SU-DHL-6 (cell line): ENCODE results near the gene ATP2B2.

ENCODE experiments used
- H2AFZ ChIP-seq: fragments of 200-600 bp; sonication (generic); 2 replicates; pipeline ENCODE4 v1.6.1; 2014; ENCODE audit warnings: low read depth, mild to moderate bottlenecking, moderate library complexity, mixed read lengths, antibody characterized with exemption, low read length; ENCODE audit not compliant: severe bottlenecking
- H3F3A ChIP-seq: fragments of 200-600 bp; shearing (Covaris generic); 2 replicates; pipeline ENCODE4 v1.6.0; 2016; ENCODE audit warnings: antibody characterized with exemption, mild to moderate bottlenecking; ENCODE audit not compliant: insufficient read depth
- H3K27ac ChIP-seq: fragments of 200-600 bp; sonication (generic); 2 replicates; pipeline ENCODE4 v1.5.1; 2016; ENCODE audit warnings: low read depth, mild to moderate bottlenecking, low read length, moderate library complexity, mixed read lengths
- H3K27me3 ChIP-seq: fragments of 200-600 bp; sonication (generic), shearing (Covaris generic); 2 replicates; pipeline ENCODE4 v1.6.0; 2014; ENCODE audit warnings: mild to moderate bottlenecking, low read length
- H3K36me3 ChIP-seq: fragments of 200-600 bp; sonication (generic); 2 replicates; pipeline ENCODE4 v1.6.1; 2014; ENCODE audit warnings: mild to moderate bottlenecking, low read length, mixed read lengths
- H3K4me2 ChIP-seq: fragments of 300-600, 200-600 bp; shearing (Covaris generic), sonication (generic); 2 replicates; pipeline ENCODE4 v1.6.0; 2014; ENCODE audit warnings: low read length, low read depth, mild to moderate bottlenecking; ENCODE audit not compliant: poor library complexity, severe bottlenecking
- H3K4me3 ChIP-seq: fragments of 200-600 bp; sonication (generic); 2 replicates; pipeline ENCODE4 v1.5.1; 2014; ENCODE audit warnings: antibody characterized with exemption, low read length, mild to moderate bottlenecking, mixed read lengths; ENCODE audit not compliant: insufficient read depth, poor library complexity, severe bottlenecking
- H3K79me2 ChIP-seq: fragments of 200-600 bp; sonication (generic); 2 replicates; pipeline ENCODE4 v1.6.1; 2014; ENCODE audit warnings: mild to moderate bottlenecking, low read length, moderate library complexity; ENCODE audit not compliant: insufficient read depth
- H3K9ac ChIP-seq: fragments of 200-600 bp; sonication (generic); 2 replicates; pipeline ENCODE4 v1.7.0; 2014; ENCODE audit warnings: mild to moderate bottlenecking, low read length
- H3K9me2 ChIP-seq: fragments of 200-600 bp; sonication (generic); replicated peaks from 2 replicates; pipeline ENCODE4 v1.6.1; 2014; ENCODE audit warnings: low read length; ENCODE audit not compliant: insufficient read depth
- H3K9me3 ChIP-seq: fragments of 200-600 bp; sonication (generic); 2 replicates; pipeline ENCODE4 v1.6.1; 2014; ENCODE audit warnings: low read length, mixed read lengths; ENCODE audit not compliant: insufficient read depth
- H4K20me1 ChIP-seq: fragments of 200-600 bp; sonication (generic); 2 replicates; pipeline ENCODE4 v1.6.1; 2014; ENCODE audit warnings: low read depth, mild to moderate bottlenecking, antibody characterized with exemption, low read length, moderate library complexity, mixed read lengths
- CTCF ChIP-seq: fragments of 200-600 bp; sonication (generic); IDR thresholded peaks from one replicate; pipeline ENCODE4 v1.5.1; 2017; ENCODE audit warnings: antibody characterized with exemption, mild to moderate bottlenecking, low read length, moderate library complexity; ENCODE audit not compliant: insufficient read depth, poor library complexity, severe bottlenecking
- EZH2phosphoT487 ChIP-seq: fragments of 200-600 bp; sonication (generic), shearing (Covaris generic); conservative IDR thresholded peaks from 2 replicates; pipeline ENCODE4 v1.6.1; 2018; ENCODE audit warnings: mild to moderate bottlenecking, antibody characterized with exemption, low read length, moderate library complexity, mixed read lengths

The ATP2B2 gene

GRCh38 chr3:10510086-10510742 lies 4.8 kb upstream of the ATP2B2 start:
- no peaks in the 10 kb centered on the region for H3K36me3 ChIP-seq
- H4K20me1 ChIP-seq: no peaks in the 10 kb centered on the region
- no peak overlapping the region for H3K4me2 ChIP-seq
- H3K4me3 ChIP-seq: no peak overlapping the region
- no peaks in the 10 kb centered on the region for H3K9me3 ChIP-seq
- no peaks in the 10 kb centered on the region for H3K27me3 ChIP-seq
- H2AFZ ChIP-seq: no peak overlapping the region
- TF ChIP-seq EZH2phosphoT487 (no peak), CTCF (no peak)
- no peaks in the 10 kb centered on the region for H3F3A ChIP-seq
- no peaks in the 10 kb centered on the region for H3K79me2 ChIP-seq
- no peak overlapping the region for H3K9ac ChIP-seq
- H3K27ac ChIP-seq: no peak overlapping the region
- no peaks in the 10 kb centered on the region for H3K9me2 ChIP-seq

- no peak overlapping the region for H3K27ac ChIP-seq
- no peak overlapping the region for H3K4me2 ChIP-seq
- no peaks in the 10 kb centered on the region for H3F3A ChIP-seq
- H3K9me2 ChIP-seq: no peaks in the 10 kb centered on the region
- no peaks in the 10 kb centered on the region for H3K36me3 ChIP-seq
- H3K9ac ChIP-seq: no peak overlapping the region
- TF ChIP-seq EZH2phosphoT487 (no peak), CTCF (no peak)
- no peaks in the 10 kb centered on the region for H3K79me2 ChIP-seq
- no peak overlapping the region for H2AFZ ChIP-seq
- H3K27me3 ChIP-seq: no peaks in the 10 kb centered on the region
- H3K9me3 ChIP-seq: no peaks in the 10 kb centered on the region
- no peaks in the 10 kb centered on the region for H4K20me1 ChIP-seq
- no peak overlapping the region for H3K4me3 ChIP-seq
These were observed 3.9 kb upstream of the ATP2B2 start for GRCh38 chr3:10509325-10509724.

GRCh38 chr3:10508619-10509260 lies 3.4 kb upstream of the ATP2B2 start:
- H4K20me1 ChIP-seq: no peaks in the 10 kb centered on the region
- no peak for TF ChIP-seq EZH2phosphoT487
- TF ChIP-seq CTCF: no peak
- H3K4me2 ChIP-seq: no peak overlapping the region
- H3K36me3 ChIP-seq: no peaks in the 10 kb centered on the region
- H3K27ac ChIP-seq: no peak overlapping the region
- no peaks in the 10 kb centered on the region for H3K27me3 ChIP-seq
- H3K9me3 ChIP-seq: no peaks in the 10 kb centered on the region
- no peak overlapping the region for H3K4me3 ChIP-seq
- no peak overlapping the region for H2AFZ ChIP-seq
- no peaks in the 10 kb centered on the region for H3K79me2 ChIP-seq
- H3K9me2 ChIP-seq: no peaks in the 10 kb centered on the region
- no peaks in the 10 kb centered on the region for H3F3A ChIP-seq
- no peak overlapping the region for H3K9ac ChIP-seq
